HG03196 (cell line): ENCODE data around the gene LIX1L.
"Not testable (repeated sequence)": the region's sequence is repeated elsewhere in the genome, so short reads cannot be mapped to it uniquely, and the experiment has no call there.

Source experiments
- ATAC-seq: cut with Tn5 transposase; IDR thresholded peaks from one replicate; pipeline ENCODE4 v1.9.1; 2021; ENCODE audit not compliant: unreplicated experiment

The LIX1L gene

GRCh38 chr1:145937436-145937835 lies 20.4 kb downstream of the LIX1L start:
- ATAC-seq, result no peak

- ATAC-seq, result no peak
These were observed 21.6 kb downstream of the LIX1L start for GRCh38 chr1:145936247-145936646.

- ATAC-seq, result no peak
These were observed 22.1 kb downstream of the LIX1L start for GRCh38 chr1:145935708-145936107.

- not testable (repeated sequence) for ATAC-seq
These were observed 25.3 kb downstream of the LIX1L start for GRCh38 chr1:145932522-145933009.

GRCh38 chr1:145927916-145928643 lies 29.7 kb downstream of the LIX1L start:
- no peak for ATAC-seq

- ATAC-seq, result peak; percentile 94
These were observed 30.5 kb downstream of the LIX1L start, which contains the start of gene RBM8A for GRCh38 chr1:145927063-145927886. Gene RBM8A (minus strand): TSS chr1:145927484. CDS start chr1:145927426, 58 bp downstream.

GRCh38 chr1:145926686-145927062 lies 31.1 kb downstream of the LIX1L start:
- ATAC-seq, result peak; percentile 3

GRCh38 chr1:145922266-145922665 lies 35.6 kb downstream of the LIX1L start:
- ATAC-seq, result no peak

- ATAC-seq, result not testable (repeated sequence)
These were observed 37.5 kb downstream of the LIX1L start for GRCh38 chr1:145920297-145920696.

- peak; percentile 81 for ATAC-seq
These were observed 38.6 kb downstream of the LIX1L start for GRCh38 chr1:145918992-145919939.

GRCh38 chr1:145918144-145918991 lies 39.4 kb downstream of the LIX1L start, which contains the start of gene PEX11B:
Gene PEX11B (minus strand): TSS chr1:145918717. CDS start chr1:145918688, 29 bp downstream.
- ATAC-seq, result peak; percentile 74

- ATAC-seq, result no peak
These were observed 40.2 kb downstream of the LIX1L start for GRCh38 chr1:145917595-145917994.

GRCh38 chr1:145916745-145917144 lies 41.1 kb downstream of the LIX1L start:
- no peak for ATAC-seq

- ATAC-seq, result no peak
These were observed 45.6 kb downstream of the LIX1L start for GRCh38 chr1:145912128-145912641.

- ATAC-seq, result no peak
These were observed 49.2 kb downstream of the LIX1L start for GRCh38 chr1:145908653-145909052.

GRCh38 chr1:145906954-145907753 lies 50.7 kb downstream of the LIX1L start:
- no peak for ATAC-seq

- no peak for ATAC-seq
These were observed 56.4 kb downstream of the LIX1L start for GRCh38 chr1:145901312-145902021.

- ATAC-seq, result no peak
These were observed 59.1 kb downstream of the LIX1L start for GRCh38 chr1:145898756-145899155.
